ENCODE measurements around the gene PRKAG2.

The PRKAG2 gene

DNA sequence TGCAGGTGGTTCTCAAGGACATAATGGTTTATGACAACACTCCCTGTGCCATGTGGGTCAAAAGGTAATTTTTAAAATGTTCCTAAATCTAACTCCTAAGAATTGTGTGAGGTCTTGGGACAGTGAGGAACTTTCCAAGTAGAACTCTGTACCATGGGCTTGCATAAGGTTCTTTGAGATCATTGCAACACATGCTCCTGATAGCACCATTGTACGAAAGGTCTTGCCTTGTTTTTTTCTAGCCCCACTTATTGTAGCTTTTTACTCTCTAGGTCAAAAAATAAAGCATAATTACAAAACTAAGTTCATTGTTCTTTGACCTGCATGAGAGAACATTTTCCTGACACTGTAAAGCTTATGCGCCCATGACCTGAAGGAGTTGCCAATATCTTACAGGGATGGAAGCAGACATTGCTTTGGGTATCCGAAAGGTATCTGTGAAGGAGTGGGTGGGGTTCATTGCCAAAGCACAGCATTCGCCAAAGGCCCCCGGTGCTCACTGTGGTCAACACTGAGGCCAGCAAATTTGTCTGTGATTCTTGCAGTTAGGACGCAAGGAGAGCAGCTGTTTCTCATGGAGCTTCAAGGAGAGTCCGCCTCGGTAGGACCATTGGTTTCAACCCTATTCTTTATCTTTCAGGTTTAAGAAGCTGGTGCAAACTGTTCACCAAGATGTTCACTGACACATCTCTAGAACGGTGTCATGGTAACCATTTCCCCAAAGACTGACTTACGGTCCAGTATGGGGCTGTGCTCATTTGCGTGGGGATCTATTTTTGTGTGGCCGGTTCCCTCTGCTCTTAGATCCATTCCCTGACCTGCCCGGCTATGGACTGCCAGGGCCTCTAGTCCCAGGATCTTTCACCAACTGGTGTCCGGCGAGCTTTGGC, 7.6 kb upstream of the PRKAG2 start:
- TF ChIP-seq, protein P1, sequence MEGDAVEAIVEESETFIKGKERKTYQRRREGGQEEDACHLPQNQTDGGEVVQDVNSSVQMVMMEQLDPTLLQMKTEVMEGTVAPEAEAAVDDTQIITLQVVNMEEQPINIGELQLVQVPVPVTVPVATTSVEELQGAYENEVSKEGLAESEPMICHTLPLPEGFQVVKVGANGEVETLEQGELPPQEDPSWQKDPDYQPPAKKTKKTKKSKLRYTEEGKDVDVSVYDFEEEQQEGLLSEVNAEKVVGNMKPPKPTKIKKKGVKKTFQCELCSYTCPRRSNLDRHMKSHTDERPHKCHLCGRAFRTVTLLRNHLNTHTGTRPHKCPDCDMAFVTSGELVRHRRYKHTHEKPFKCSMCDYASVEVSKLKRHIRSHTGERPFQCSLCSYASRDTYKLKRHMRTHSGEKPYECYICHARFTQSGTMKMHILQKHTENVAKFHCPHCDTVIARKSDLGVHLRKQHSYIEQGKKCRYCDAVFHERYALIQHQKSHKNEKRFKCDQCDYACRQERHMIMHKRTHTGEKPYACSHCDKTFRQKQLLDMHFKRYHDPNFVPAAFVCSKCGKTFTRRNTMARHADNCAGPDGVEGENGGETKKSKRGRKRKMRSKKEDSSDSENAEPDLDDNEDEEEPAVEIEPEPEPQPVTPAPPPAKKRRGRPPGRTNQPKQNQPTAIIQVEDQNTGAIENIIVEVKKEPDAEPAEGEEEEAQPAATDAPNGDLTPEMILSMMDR (IDR thresholded peaks at IDR 0.05) = no peak

DNA sequence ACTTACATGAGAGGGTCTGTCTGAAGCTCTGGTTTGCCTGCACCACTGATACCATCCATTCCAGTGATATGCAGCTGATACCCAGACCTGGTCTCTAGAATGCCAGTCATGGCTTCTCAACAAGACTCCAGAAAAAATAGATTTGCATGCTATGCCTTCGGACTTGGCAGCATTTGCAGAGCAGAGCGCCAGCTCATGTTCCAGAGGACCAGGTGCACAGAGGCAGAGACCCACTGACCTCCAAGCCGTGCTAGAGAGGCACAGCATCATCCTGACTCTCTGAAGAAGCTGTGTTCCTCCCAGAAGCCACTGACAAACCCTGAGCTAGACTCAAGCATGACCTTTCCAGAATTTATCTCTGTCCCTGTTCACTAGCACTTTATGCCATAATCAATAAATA, 6.9 kb upstream of the PRKAG2 start:
- TF ChIP-seq, protein P1 (IDR thresholded peaks at IDR 0.05) = no peak

DNA sequence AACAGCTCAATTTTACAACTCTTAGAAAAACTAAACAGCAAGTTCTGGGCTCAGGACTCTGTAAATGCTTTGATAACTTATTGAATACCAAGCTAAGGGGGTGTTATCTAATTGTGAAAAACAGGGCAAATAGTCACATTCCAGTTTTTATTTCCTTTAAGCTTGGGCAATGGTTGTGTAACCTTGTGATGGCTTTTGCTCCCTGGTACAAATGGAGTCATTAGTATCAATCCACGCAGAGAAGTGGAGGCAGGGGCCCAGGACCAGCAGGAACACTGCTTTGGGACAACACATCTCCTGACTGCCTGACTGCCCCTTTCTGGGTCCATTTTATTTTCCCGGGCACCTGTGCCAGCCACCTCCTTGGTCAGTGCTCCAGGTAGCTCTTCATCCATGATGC, 5.8 kb upstream of the PRKAG2 start:
- TF ChIP-seq, protein P1 (IDR thresholded peaks at IDR 0.05) = no peak

DNA sequence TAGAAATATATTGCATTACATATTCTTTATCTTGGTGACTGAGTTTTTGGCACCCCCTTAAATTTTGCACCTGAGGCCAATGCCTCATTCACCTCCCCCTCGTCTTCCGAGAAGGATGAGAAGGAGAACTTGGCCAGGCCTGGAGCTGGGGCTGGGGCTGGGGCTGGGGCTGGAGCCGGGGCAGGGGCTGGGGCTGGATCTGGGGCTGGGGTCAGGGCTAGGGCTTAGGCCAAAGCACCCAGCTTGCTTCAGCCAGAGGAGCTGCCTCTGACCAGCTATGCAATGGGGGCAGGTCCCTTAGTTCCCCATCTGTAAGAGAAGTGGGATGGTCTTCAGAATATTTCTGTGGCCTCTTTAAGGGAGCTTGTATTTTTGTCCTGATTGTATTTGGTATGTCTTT, 3.8 kb upstream of the PRKAG2 start:
- TF ChIP-seq, protein P1 (IDR thresholded peaks at IDR 0.05) = no peak

DNA sequence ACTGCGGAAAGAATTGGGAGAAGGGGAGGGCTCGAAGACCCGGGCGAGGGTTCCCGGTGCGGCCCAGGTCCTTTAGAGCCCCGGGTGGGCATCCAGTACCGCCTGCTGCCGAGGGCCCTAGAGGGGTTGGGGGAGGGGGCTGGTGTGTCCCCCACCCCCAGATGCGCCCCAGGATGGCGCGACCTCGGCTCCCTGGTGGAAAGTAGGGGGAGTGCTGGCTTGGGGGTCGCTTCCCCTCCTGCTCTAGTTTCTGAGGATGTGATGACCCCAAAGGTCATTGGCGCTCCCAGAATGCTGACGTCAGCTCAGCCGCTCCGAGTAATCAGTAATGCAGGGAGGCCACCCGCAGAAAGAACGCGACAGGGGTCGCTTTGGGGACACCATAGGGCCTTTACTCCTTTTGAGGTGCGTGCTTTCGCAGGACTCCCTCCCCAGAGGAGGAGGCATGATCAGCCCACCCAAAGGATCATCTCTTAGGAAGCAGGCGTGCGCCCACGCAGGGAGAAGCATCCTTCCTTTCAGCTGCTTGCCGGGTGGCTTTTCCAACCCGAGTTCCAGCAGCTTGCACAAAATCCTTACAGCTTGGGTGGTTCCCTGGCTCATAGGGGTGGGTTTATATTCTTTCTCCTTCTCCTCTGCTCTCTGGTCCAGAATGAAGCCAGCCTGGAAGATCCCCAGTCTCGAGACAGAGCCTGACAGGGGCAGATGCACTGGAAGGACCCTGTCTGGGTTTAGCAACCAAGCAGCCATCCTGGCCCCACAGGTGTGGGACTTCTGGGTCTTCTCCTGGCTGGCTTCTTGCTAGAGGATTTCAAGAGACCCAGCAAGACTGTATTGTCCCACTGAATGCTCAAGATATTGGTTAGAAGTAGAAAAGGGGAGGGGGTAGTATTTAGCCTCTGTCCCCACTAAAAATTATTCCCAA, 1.3 kb upstream of the PRKAG2 start:
- TF ChIP-seq, protein P1 (IDR thresholded peaks at IDR 0.05) = no peak

DNA sequence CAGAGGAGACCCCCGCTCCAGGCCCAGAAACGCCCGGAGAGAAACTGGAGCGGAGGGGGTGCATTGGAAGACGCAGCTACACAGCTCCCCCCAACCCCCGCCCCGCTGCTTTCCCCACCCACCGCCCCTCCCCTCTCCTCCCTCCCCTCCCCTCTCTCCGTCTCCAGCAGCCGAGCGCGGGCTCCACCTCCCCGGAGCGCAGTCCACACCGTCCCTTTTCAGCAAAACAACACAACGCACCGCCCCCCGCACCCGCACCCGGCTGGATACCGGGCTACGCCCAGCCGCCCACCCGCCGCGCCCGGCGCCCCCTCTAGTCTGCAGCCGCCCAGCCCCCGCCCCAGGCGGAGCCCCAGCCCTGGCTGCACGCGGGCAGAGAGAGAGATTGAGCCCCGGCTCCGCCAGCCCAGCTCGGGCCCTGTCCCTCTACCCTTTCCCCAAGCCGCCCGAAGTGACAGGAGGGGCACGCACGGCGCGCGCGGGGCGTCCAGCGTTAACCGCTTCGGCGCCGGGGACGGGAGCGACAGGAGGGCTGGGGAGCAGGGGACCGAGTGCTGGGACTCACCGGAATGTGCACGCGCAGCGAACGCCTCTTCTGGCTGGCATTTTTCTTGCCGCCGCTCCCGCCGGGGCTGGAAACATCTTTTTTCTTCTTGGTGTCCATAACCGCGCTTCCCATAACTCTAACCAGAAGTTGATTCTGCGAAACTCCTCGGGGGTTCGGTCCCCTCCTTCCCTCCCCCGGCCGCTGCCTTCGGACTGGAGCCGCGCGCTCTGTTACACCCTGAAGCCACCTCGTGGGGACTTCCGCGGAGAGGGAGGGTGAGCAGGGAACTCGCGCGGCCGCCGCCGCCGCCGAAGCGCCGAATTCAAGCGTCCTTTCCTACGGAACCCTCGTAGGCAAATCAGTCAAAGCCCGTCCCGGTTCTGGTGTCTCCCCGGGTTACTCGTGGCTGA, 695 bp downstream of the PRKAG2 start:
- TF ChIP-seq, protein P1 (IDR thresholded peaks at IDR 0.05) = no peak

All from LNCAP (cell line).